Cortex of kidney (tissue), 1 donor: ENCODE measurements around the gene TRAF4.
"Not testable (repeated sequence)": the region's sequence is repeated elsewhere in the genome, so short reads cannot be mapped to it uniquely, and the experiment has no call there.

ENCODE experiments used
- DNase-seq: peaks from one replicate; lab custom pipeline; 2025; lab: John Stamatoyannopoulos, UW

TRAF4 gene

DNA sequence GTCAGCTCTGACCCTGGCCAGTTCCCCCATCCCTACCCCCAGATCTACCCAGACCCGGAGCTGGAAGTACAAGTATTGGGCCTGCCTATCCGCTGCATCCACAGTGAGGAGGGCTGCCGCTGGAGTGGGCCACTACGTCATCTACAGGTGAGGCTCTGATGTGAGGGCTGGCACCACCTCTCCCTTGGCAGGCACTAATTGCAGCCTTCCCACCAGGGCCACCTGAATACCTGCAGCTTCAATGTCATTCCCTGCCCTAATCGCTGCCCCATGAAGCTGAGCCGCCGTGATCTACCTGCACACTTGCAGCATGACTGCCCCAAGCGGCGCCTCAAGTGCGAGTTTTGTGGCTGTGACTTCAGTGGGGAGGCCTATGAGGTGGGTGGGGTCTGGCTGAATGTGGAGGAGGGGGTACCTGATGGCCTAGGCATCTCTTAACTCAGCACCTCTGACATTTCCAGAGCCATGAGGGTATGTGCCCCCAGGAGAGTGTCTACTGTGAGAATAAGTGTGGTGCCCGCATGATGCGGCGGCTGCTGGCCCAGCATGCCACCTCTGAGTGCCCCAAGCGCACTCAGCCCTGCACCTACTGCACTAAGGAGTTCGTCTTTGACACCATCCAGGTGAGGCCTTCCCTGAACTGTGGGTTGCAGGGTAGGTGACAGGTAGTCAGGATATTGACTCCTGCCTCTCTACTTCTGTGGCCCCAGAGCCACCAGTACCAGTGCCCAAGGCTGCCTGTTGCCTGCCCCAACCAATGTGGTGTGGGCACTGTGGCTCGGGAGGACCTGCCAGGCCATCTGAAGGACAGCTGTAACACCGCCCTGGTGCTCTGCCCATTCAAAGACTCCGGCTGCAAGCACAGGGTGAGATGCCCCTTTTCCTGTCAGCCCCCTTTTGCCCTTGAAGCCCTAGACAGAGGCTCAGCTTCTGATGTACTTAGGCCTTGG, 4.3 kb downstream of the TRAF4 start:
- DNase-seq: no peak

DNA sequence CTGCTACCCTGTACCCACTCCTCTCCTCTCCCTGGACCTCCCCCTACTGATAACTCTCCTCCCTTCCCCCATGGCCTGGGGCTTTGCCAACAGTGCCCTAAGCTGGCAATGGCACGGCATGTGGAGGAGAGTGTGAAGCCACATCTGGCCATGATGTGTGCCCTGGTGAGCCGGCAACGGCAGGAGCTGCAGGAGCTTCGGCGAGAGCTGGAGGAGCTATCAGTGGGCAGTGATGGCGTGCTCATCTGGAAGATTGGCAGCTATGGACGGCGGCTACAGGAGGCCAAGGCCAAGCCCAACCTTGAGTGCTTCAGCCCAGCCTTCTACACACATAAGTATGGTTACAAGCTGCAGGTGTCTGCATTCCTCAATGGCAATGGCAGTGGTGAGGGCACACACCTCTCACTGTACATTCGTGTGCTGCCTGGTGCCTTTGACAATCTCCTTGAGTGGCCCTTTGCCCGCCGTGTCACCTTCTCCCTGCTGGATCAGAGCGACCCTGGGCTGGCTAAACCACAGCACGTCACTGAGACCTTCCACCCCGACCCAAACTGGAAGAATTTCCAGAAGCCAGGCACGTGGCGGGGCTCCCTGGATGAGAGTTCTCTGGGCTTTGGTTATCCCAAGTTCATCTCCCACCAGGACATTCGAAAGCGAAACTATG, 5.2 kb downstream of the TRAF4 start:
- DNase-seq: no peak

DNA sequence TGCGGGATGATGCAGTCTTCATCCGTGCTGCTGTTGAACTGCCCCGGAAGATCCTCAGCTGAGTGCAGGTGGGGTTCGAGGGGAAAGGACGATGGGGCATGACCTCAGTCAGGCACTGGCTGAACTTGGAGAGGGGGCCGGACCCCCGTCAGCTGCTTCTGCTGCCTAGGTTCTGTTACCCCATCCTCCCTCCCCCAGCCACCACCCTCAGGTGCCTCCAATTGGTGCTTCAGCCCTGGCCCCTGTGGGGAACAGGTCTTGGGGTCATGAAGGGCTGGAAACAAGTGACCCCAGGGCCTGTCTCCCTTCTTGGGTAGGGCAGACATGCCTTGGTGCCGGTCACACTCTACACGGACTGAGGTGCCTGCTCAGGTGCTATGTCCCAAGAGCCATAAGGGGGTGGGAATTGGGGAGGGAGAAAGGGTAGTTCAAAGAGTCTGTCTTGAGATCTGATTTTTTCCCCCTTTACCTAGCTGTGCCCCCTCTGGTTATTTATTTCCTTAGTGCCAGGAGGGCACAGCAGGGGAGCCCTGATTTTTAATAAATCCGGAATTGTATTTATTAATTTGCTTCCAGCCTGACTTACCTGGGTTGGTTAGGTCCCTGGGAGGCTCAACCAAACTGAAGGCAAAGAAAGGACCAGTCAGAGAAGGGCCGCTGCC, 5.8 kb downstream of the TRAF4 start:
- no peak for DNase-seq

DNA sequence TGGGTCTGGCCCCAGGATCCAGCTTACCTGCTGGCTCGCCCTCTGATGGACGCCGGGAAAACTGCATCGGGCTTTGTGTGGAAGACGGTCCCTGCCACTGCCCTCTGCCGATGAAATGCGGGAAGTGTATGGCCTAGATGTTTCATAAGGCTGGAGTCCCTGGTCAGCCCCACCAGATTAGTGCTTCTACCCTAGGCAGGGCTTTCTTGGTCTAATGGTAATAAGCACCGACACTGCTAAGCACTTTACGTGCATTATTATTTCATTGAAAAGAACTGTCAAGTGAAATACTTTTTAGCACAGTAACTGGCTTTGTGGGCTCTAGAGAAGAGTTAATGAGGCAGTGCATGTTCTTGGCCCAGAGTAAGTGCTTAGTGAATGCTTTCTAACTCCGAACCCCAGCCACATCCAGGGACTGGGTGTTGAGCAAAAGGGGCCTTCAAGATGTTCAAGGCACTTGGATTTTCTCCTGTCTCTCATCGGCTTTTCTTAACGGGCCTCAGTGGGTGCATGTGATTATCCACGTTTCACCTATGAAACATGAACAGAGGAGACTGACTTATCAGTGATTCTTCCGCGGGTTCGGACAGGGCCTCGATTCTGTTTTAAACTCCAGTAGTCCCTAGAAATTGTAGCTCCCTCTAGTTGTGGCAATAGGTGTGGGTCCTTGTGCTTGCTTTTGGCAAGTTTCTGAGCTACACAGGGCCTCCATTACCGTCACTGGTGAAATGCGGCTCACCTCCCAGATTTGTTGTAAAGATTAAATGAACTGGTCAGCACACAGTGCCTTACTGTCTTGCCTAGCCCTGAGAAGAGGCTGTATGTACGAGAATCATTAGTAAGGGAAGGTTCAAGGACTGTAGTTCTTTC, 6.6 kb downstream of the TRAF4 start:
- no peak for DNase-seq

DNA sequence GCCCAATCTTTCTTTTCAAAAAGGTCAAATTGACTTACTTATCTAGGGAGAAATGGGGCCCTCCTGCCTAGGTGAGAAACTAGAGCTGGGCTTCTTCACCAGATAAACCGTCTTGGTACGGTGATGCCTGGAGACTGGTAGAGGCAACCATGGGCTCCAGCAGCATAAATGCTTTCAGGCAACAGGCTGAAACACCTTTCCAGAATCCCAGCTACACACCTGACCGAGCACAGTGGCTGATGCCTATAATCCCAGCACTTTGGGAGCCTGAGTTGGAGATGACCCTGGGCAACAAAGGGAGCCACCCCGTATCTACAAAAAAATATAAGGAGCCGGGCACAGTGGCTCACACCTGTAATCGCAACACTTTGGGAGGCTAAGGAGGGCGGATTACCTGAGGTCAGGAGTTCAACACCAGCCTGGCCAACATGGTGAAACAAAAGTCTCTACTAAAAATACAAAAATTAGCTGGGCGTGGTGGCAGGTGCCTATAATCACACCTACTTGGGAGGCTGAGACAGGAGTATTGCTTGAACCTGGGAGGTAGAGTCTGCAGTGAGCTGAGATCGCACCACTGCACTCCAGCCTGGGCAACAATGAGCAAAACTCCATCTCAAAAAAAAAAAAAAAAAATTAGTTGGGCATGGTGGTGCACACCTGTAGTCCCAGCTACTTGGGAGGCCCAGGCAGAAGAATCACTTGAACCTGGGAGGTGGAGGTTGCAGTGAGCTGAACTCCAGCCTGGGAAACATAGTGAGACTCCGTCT, 8.0 kb downstream of the TRAF4 start:
- DNase-seq: no peak

DNA sequence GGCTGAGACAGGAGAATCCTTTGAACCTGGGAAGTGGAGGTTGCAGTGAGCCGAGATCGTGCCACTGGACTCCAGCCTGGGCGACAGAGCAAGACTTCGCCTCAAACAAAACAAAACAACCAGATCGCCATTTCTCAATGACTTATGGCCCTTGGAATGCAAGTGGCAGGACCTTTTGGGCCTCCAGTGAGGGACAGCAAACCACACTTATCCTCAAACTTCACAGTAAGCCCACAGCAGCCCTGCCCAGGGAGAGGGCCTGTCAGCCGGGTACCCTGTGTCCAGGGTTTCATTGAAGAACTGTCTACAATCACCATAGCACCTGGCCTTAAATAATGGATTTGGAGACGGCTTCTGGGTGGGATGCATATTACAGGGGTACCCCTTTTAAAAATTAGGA, 11.7 kb downstream of the TRAF4 start:
- DNase-seq: no peak

DNA sequence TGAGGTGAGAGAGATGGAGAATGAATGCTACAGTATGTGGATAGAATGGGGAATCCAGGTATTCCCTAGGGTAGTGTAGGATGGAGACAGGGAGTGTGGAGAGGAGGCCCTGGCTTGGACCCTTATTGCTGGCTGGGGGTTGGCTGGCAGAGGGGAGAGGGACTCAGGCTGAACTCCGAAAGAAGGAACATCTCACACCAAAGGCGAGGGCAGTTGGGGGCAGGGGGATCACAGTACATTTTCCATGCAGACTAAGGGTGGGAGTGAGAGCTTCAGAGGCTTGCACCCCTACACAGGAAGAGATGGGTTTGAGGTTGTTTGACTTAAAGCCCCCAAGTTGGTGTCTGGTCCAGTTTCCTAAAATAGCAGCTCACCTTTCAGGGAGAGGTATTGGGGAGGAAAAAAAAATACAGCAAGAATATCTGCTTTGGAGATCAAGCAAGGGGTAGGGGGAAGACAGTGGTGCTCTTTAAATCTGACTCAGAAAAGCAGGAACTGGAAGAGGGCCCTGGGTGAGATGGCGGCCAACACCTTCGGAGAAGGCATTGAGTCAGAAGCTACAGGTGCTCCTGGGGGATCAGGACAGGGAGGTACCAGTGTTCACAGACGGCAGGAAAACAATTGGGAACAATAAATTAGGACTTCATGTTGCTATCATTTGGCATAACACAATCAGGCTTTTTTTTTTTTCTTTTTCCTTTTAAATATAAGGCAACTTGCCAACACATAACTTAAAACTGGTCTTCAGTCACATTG, 12.4 kb downstream of the TRAF4 start:
- no peak for DNase-seq

DNA sequence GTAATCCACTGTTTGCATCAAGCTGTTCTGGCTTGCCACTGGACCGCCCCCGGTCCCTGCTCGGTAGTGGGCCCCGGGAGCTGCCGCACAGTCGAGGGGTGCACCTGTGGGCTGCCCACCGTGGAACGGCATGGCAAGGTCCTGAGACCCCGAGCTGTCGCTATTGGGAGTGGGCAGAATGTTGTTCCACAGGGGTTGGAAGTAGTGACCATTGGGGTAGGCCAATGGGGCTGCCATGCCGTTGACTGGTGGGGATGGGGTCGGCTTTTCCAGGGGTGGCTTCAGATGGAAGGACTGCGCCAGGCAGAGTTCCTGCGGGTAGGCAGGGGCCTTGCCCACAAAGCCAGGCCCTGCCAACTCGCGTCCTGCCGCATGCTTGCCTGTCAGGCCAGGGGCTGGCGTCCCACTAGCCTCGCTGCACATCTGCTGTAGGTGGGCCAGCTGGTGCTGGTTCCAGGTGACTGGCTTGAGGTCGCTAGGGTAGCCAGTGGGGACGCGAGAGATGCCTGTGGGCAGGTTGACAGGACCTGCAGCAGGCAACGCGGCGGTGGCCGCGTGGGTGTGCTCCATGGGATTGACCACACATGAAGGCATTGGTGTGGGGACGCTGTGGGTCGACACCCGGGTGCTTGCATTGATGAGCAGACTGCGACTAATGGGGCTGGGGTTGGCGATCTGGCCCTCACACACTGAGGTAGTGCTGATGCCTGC, 14.8 kb downstream of the TRAF4 start:
- DNase-seq: no peak

DNA sequence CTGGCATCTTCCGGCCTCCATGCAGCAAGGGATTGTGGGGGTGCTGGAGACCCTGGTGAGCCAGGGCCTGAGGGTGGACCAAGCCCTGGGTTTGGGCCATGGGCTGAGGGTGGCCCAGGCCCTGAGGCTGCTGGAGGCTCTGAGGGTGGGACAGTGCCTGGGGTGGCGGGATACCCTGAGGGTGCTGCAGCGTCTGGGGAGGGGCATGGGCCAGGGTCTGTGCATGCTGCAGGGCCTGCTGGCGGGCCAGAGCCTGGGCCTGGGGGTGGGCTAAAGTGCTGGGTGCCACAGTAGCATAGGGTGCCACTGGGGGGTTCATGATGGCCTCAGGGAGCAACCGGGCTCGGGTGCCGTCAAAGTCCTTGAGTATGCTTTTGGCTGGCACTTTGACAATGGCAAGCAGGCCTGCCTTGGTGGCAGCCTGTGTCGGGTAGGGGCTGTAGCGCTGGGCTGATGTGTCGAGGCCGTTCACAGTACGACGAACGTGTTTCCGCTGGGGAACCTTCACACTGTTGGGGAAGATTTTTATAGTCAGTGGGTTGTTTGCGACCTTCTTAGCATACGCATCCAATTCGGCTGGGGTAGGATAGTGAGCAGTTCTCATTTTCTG, 15.6 kb downstream of the TRAF4 start:
- DNase-seq: no peak

DNA sequence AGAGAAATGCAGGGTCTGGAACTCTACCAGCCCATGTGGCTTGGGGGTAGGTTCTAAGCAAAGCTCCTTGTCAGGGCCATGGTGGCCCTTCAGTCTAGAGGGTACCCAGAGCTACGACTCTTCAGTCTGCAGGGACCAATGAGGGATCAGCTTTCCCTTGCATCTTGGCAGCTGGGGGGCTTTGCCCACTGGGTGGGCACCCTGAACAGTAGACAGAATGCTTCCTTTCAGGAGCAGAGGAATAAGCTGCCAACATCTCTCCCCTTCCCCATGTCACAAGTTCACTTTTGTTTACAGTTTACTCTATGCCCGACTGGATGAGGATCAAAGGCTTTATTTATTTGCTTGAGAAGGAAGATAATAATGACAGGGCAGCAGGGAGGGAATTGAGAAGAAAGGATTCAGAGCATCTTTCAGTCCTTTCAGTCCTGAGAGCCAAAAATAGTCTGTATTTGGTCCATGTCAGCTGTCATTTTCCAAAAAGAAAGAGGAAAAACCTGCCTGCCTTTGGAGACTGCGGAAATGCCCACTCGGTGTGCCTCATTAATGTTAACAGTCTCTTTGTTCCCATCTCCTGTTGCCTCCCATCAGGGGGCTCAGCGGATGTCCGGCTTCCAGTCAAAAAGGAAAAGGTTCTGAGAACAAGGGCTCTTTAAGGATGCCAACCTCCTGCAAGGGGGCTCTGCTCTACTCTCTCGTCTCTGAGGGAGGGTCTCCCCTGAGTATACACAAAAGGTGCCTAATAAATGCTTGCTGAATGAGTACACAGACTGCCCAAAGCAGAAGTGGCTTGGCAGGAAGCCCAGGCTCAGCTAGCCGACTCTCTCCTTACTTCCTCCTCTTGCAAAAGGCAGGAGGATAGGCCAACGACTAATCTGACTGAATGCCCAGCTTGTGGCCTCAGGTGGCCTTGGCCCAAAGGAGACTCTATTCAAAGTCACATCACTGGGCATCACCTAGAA, 17.1 kb downstream of the TRAF4 start:
- DNase-seq: no peak

DNA sequence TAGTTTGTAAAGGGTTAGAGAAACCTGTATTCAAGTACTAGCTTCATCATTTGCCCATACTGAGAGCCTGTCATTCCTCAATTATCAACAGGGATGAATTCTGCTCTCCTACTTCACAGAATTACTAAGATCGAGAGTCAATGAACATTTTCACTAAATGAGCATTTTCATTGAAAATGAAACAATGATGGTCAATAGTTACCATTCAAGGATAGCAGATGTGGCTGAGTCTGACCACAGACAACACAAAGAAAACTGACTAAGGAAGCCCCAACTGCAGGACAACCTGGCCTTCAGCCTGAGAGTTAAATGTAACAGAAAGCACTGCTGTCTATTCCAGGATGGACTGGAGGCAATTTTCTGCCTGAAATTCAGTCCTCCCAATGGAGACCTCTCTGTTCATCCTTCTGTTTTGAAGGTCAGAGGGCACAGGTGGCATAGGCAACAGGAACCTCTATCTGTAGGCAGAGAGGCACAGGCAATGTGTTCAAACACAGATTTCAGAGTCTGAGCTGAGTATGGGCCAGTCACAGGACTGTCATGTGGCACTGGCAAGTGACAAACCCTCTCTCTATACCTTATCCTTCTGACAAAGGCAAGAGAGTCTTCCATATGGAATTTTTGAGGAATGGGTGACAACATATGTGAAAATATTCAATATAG, 19.5 kb downstream of the TRAF4 start:
- DNase-seq: no peak

DNA sequence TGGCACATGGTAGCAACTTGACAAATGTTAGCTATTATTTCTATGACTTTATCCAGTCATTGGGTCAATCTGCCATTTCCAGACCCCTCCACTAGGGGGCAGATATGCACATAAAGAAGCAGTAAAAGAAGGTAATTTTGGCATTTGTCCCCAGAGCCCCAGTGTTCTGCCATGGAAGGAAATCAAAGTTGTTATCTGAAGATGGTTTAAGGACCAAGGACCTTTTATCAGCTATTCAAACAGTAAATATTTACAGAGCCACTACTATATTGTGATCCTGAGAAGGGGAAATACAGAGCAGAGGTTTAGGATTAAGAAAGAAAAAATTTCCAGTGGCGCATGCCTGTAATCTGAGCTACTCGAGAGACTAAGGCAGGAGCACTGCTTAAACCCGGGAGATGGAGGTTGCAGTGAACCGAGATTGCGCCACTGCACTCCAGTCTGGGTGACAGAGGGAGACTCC, 20.0 kb downstream of the TRAF4 start:
- no peak for DNase-seq

DNA sequence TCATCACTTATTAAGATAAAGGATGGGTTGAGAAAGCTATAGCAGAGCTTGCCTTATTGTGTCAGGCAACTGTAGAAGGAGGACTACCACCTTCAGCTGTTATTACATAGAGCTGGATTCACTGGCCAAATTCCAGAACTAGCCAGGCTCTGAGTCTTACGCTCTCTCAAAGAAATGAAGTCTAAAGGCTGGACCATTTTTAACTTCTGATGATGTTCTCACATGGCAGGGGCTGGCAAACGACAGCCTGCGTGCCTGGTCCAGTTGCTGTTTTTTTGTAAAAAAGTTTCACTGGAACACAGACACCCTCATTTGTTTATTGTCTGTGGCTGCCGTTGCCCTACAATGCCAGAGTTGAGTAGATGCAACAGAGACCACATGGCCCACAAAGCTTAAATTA, 21.2 kb downstream of the TRAF4 start:
- no peak for DNase-seq

DNA sequence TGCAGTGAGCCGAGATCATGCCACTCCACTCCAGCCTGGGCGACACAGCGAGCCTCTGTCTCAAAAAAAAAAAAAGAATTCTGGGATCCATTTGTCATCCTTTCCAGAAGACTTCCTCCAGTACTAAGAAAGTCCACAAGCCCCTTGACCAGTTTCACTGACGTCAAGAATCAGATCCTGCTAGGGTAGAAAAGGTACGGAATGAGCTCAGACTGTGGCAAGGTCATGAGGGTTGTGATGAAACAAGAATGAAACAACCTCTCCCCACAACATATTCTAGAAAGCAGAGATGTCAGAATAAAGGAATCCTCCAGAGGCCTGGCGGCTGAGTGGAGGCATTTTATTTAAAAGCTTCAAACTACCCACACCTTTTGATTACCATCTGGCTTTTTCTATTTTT, 29.9 kb downstream of the TRAF4 start:
- no peak for DNase-seq

DNA sequence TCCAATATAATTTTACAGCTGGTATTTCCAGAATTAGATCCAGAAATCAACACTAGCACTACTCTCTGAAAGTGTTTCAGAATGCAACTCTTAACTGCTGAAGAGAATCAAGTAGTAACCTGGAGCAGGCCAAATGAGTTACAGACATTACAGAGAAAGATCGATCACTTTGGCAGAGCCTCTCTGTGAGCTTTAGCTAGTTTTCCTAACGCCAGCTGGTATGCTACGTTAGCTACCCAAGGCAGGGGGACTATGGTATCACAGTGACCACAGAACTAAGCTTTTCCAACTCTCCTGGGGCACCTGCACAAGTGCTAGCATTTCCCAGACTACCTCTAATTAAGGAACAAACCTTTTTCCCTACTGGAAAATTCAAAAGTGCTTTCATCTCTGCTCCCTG, 30.4 kb downstream of the TRAF4 start:
- no peak for DNase-seq

DNA sequence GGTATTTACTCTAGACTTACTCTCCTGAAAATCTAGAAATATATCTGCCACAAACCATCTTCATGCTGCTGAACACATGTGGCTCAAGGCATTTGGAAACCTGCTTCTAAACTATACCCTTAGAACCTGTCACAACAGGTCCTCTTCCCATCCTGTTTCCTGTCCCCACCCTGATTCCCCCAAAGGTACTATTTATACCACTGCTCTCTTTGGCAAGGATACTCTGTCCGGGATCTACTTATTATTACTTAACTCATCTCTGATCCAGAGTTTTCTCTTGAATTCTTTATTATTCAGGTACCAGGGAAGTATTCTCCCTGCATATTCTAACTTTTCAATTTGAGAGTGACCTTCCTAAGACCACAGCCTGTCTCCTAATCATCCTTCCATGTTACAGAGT, 33.4 kb downstream of the TRAF4 start:
- DNase-seq: no peak

DNA sequence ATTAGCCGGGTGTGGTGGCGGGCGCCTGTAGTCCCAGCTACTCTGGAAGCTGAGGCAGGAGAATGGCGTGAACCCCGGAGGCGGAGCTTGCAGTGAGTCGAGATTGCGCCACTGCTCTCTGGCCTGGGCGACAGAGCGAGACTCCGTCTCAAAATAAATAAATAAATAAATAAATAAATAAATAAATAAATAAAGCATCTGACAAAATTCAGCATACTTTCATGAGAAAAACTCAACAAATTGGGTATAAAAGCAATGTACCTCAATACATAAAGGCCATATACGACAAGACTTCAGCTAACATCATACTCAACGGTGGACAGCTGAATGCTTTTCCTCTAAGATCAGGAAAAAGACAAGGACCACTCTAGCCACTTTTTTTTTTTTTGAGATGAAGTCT, 35.8 kb downstream of the TRAF4 start:
- DNase-seq: not testable (repeated sequence)
